Stomach (tissue), 4 donors: ENCODE data around the gene ATRNL1.

Source experiments
- CTCF ChIP-seq, 7 experiments: fragments of 450-650 bp in 4 of 7; fragments of 200-600 bp in 3 of 7; sonication (generic) in 3 of 7; IDR thresholded peaks; one replicate each; pipeline ENCODE4 v1.5.1; 2016 to 2019; ENCODE audit warnings: antibody characterized with exemption in 7 of 7, control low read depth in 2 of 7, mild to moderate bottlenecking in 1 of 7
- POLR2AphosphoS5 ChIP-seq, 3 donors: sonication (generic); formaldehyde crosslinking; IDR thresholded peaks; one replicate each; pipeline ENCODE4 v1.6.1; 2016; ENCODE audit warnings: antibody characterized with exemption in 3 of 3

- TF ChIP-seq CTCF (IDR thresholded peaks at IDR 0.05) (no peak), POLR2AphosphoS5 (IDR thresholded peaks at IDR 0.05) (no peak)
These were observed 513.6 kb downstream of the ATRNL1 start for GRCh38 chr10:115606741-115607140.
